ENCODE measurements around the gene ENGASE.

ENGASE gene

DNA sequence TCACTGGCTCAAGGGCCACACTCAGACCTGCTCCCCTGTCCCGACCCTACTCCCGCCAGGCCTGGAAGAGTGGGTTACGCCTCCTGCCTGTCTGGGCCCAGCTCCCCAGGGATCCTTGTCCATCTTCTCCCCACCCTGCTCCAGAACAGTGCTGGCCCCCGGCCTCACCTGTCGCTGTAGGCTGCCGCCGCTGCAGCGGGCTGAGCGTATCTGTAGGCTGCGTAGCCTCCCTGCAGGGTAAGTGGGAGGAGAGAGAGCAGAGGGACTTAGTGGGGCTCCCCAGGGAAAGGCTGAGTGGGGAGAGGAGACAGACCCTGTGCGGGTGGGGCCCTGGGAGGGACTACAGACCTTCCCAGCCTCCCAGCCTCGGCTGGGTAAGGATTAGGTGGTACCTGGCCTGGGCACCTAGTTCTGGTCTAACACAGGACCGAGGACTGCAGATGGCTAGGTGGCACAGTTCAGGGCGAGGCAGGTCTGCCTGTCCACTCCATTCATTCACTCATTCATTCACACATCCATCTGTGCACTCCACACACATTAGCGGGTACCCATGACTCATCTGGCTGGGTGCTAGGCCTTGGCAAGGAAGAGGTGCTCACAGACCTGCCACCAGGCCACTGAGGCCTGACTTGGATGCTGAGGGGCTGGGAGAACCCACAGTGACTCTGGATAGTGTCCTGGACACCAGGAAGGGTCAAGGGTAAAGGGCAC, 20.9 kb downstream of the ENGASE start:
- TF ChIP-seq CREB1 (IDR thresholded peaks at IDR 0.05; ENCODE audit: low read depth) (no peak), EGR1 (IDR thresholded peaks at IDR 0.05) (no peak), YY1 (IDR thresholded peaks at IDR 0.05; ENCODE audit: low read depth) (no peak), ZBTB7A (IDR thresholded peaks at IDR 0.05; ENCODE audit: low read depth) (no peak)

DNA sequence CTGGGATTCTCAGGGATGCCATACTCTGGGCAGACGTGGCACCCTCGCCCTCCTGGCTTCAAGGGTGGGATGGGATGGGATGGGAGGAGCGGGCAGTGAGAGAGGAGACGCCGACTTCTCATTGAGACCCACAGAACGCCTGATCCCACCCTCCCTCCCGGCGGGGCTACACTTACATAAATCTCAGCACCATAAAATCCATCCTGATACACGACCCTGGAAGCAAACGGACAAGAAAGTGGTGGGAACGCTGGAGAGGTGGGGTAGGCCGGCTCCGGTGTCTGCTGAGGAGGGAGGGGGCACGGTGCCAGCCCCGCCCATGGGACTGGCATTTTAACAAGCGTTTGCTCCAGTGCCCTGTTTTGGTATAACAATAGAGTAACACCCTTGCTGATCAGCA, 21.9 kb downstream of the ENGASE start:
- TF ChIP-seq TCF12 (IDR thresholded peaks at IDR 0.05; ENCODE audit: low read depth): no peak
- no peak for TF ChIP-seq TEAD4 (IDR thresholded peaks at IDR 0.05)
- TF ChIP-seq EP300 (IDR thresholded peaks at IDR 0.05; ENCODE audit: borderline replicate concordance): no peak
- no peak for TF ChIP-seq TAF1 (IDR thresholded peaks at IDR 0.05; ENCODE audit: low read depth)
- TF ChIP-seq, protein P1, sequence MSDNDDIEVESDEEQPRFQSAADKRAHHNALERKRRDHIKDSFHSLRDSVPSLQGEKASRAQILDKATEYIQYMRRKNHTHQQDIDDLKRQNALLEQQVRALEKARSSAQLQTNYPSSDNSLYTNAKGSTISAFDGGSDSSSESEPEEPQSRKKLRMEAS (IDR thresholded peaks at IDR 0.05): no peak
- TF ChIP-seq, protein P2, sequence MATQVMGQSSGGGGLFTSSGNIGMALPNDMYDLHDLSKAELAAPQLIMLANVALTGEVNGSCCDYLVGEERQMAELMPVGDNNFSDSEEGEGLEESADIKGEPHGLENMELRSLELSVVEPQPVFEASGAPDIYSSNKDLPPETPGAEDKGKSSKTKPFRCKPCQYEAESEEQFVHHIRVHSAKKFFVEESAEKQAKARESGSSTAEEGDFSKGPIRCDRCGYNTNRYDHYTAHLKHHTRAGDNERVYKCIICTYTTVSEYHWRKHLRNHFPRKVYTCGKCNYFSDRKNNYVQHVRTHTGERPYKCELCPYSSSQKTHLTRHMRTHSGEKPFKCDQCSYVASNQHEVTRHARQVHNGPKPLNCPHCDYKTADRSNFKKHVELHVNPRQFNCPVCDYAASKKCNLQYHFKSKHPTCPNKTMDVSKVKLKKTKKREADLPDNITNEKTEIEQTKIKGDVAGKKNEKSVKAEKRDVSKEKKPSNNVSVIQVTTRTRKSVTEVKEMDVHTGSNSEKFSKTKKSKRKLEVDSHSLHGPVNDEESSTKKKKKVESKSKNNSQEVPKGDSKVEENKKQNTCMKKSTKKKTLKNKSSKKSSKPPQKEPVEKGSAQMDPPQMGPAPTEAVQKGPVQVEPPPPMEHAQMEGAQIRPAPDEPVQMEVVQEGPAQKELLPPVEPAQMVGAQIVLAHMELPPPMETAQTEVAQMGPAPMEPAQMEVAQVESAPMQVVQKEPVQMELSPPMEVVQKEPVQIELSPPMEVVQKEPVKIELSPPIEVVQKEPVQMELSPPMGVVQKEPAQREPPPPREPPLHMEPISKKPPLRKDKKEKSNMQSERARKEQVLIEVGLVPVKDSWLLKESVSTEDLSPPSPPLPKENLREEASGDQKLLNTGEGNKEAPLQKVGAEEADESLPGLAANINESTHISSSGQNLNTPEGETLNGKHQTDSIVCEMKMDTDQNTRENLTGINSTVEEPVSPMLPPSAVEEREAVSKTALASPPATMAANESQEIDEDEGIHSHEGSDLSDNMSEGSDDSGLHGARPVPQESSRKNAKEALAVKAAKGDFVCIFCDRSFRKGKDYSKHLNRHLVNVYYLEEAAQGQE (IDR thresholded peaks at IDR 0.05; ENCODE audit: low read depth): no peak
- no peak for TF ChIP-seq EGR1 (IDR thresholded peaks at IDR 0.05)
- TF ChIP-seq ZBTB7A (IDR thresholded peaks at IDR 0.05; ENCODE audit: low read depth): no peak
- TF ChIP-seq NFIC (IDR thresholded peaks at IDR 0.05): no peak
- no peak for TF ChIP-seq CREB1 (IDR thresholded peaks at IDR 0.05; ENCODE audit: low read depth)
- no peak for TF ChIP-seq CEBPB (IDR thresholded peaks at IDR 0.05)
- TF ChIP-seq, protein P3, sequence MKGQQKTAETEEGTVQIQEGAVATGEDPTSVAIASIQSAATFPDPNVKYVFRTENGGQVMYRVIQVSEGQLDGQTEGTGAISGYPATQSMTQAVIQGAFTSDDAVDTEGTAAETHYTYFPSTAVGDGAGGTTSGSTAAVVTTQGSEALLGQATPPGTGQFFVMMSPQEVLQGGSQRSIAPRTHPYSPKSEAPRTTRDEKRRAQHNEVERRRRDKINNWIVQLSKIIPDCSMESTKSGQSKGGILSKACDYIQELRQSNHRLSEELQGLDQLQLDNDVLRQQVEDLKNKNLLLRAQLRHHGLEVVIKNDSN (IDR thresholded peaks at IDR 0.05): no peak
- no peak for TF ChIP-seq RAD21 (IDR thresholded peaks at IDR 0.05; ENCODE audit: low read depth)
- no peak for TF ChIP-seq FOXM1 (IDR thresholded peaks at IDR 0.05; ENCODE audit: borderline replicate concordance, low read depth)

DNA sequence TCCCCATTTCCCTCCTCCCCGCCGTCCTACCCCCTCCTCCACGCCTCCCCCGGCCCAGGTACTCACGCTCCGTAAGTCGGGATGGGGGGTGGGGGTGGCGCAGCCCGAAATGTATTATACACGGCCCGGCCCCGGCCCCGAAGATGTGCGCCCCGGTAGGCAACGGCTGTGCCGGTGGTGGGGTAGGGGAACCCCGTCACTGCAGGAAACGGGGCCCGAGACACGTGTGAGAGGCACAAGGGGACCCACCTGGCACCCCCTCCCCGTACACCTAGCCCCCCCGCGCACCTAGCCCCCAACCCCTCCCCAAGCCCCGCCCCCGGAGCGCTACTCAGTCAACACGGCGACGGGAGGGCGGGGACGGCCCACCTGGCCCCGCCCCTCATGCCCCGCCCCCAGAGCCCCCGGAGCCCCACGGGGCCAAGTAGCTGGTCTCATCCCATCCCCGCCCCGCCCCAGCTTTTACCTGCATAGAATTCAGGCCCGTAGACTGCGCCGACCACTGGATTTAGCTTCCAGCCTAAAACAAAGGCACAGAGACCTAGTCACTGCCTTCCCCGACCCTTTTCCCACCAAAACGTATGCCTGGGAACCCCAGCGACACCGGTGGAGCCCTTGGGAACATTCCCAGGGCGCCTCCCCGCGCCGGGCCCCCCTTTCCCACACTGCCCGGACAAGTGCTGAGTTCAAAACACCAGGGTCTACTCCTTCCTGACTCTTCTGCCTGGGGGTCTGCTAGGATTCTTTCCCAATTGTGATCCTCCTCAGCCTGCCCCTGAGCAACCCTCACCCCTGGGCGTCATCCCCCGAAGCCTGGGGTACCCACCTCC, 22.8 kb downstream of the ENGASE start:
- TF ChIP-seq YY1 (IDR thresholded peaks at IDR 0.05; ENCODE audit: low read depth): no peak
- TF ChIP-seq, protein P1 (IDR thresholded peaks at IDR 0.05): no peak
- no peak for TF ChIP-seq TEAD4 (IDR thresholded peaks at IDR 0.05)
- no peak for TF ChIP-seq CREB1 (IDR thresholded peaks at IDR 0.05; ENCODE audit: low read depth)
- no peak for TF ChIP-seq TCF12 (IDR thresholded peaks at IDR 0.05; ENCODE audit: low read depth)
- TF ChIP-seq, protein P3 (IDR thresholded peaks at IDR 0.05): no peak
- no peak for TF ChIP-seq EGR1 (IDR thresholded peaks at IDR 0.05)
- TF ChIP-seq CEBPB (IDR thresholded peaks at IDR 0.05): no peak
- TF ChIP-seq FOXM1 (IDR thresholded peaks at IDR 0.05; ENCODE audit: borderline replicate concordance, low read depth): no peak
- TF ChIP-seq ZBTB7A (IDR thresholded peaks at IDR 0.05; ENCODE audit: low read depth): no peak
- no peak for TF ChIP-seq NFIC (IDR thresholded peaks at IDR 0.05)
- TF ChIP-seq, protein P2 (IDR thresholded peaks at IDR 0.05; ENCODE audit: low read depth): no peak
- no peak for TF ChIP-seq EP300 (IDR thresholded peaks at IDR 0.05; ENCODE audit: borderline replicate concordance)
- TF ChIP-seq TAF1 (IDR thresholded peaks at IDR 0.05; ENCODE audit: low read depth): no peak
- TF ChIP-seq RAD21 (IDR thresholded peaks at IDR 0.05; ENCODE audit: low read depth): no peak

DNA sequence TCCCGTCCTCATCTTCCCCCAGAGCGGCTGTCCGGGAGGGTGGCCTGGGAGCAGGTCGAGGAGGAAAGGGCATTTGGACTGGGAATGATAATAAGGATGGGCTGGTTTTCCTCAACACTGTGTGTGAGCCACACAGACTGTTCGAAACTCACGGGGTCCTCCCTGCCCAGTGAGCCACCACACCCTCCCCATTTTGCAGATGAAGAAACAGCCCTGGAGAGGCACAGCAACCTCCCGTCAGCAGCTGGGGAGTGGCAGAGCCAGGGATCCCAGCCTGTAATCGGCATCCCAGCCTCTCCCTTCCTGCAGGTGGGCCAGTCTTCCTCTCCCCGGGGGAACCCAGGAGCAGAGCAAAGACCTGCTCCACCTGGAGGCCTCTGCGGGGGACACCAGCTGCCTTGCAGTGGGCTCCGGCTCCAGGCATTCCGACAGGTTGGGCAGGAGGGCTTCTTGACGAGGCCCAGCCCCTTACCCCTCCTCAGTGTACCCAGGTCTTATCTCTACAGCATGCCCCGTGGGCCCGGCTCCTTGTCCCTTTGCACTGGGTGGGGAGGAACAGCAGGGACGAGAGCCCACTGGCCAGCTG, 23.8 kb downstream of the ENGASE start:
- TF ChIP-seq, protein P2 (IDR thresholded peaks at IDR 0.05; ENCODE audit: low read depth): no peak
- no peak for TF ChIP-seq NFIC (IDR thresholded peaks at IDR 0.05)
- no peak for TF ChIP-seq RAD21 (IDR thresholded peaks at IDR 0.05; ENCODE audit: low read depth)
- no peak for TF ChIP-seq TCF12 (IDR thresholded peaks at IDR 0.05; ENCODE audit: low read depth)
- TF ChIP-seq EP300 (IDR thresholded peaks at IDR 0.05; ENCODE audit: borderline replicate concordance): no peak
- TF ChIP-seq, protein P3 (IDR thresholded peaks at IDR 0.05): no peak
- no peak for TF ChIP-seq EGR1 (IDR thresholded peaks at IDR 0.05)
- no peak for TF ChIP-seq YY1 (IDR thresholded peaks at IDR 0.05; ENCODE audit: low read depth)
- TF ChIP-seq CEBPB (IDR thresholded peaks at IDR 0.05): no peak
- no peak for TF ChIP-seq ZBTB7A (IDR thresholded peaks at IDR 0.05; ENCODE audit: low read depth)
- no peak for TF ChIP-seq TEAD4 (IDR thresholded peaks at IDR 0.05)
- no peak for TF ChIP-seq TAF1 (IDR thresholded peaks at IDR 0.05; ENCODE audit: low read depth)
- TF ChIP-seq, protein P1 (IDR thresholded peaks at IDR 0.05): no peak
- TF ChIP-seq CREB1 (IDR thresholded peaks at IDR 0.05; ENCODE audit: low read depth): no peak
- no peak for TF ChIP-seq FOXM1 (IDR thresholded peaks at IDR 0.05; ENCODE audit: borderline replicate concordance, low read depth)
